ENCODE measurements around the gene HNRNPL.
"Not testable (repeated sequence)": the region's sequence is repeated elsewhere in the genome, so short reads cannot be mapped to it uniquely, and the experiment has no call there.

HNRNPL gene

DNA sequence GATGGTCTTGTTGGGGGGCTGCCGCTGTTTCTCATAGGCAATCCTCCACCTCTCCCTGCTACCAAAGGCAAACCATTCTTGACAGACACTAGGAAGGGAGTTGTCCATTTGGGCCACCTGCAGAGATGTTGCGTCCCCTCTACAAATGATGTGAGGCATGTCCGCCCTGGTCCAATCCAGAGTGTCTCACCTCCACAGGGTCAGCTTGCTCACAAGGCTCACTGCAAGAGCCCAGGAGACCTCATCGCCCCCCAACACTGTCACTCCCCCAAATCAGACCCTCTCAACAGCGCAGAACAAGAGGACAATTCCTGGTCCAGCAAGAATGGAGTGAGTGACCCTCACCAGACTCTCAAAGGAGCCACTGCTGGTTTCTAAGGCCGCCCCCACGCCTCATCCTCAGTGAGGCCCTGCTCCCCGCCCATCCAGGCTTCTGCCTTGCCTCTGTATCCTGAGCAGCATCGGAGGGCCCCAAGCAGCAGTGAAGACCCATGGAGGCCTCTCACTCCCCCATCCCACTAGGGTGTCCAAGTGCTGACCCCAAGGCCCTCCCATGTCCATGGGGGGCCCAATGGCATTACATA, 6.5 kb downstream of the HNRNPL start:
- DNase-seq = no peak

- peak; percentile 63 for DNase-seq
Measured at GRCh38 chr19:38842439-38843174, 7.2 kb downstream of the HNRNPL start.

- peak; percentile 70 for DNase-seq
Measured at GRCh38 chr19:38841787-38842438, 7.9 kb downstream of the HNRNPL start.

GRCh38 chr19:38841180-38841766, 8.5 kb downstream of the HNRNPL start:
- DNase-seq = no peak

GRCh38 chr19:38840583-38840968, 9.2 kb downstream of the HNRNPL start:
- DNase-seq = no peak

GRCh38 chr19:38839816-38840582, 9.8 kb downstream of the HNRNPL start:
- no peak for DNase-seq

- DNase-seq = no peak
Measured at GRCh38 chr19:38838986-38839761, 10.6 kb downstream of the HNRNPL start.

DNA sequence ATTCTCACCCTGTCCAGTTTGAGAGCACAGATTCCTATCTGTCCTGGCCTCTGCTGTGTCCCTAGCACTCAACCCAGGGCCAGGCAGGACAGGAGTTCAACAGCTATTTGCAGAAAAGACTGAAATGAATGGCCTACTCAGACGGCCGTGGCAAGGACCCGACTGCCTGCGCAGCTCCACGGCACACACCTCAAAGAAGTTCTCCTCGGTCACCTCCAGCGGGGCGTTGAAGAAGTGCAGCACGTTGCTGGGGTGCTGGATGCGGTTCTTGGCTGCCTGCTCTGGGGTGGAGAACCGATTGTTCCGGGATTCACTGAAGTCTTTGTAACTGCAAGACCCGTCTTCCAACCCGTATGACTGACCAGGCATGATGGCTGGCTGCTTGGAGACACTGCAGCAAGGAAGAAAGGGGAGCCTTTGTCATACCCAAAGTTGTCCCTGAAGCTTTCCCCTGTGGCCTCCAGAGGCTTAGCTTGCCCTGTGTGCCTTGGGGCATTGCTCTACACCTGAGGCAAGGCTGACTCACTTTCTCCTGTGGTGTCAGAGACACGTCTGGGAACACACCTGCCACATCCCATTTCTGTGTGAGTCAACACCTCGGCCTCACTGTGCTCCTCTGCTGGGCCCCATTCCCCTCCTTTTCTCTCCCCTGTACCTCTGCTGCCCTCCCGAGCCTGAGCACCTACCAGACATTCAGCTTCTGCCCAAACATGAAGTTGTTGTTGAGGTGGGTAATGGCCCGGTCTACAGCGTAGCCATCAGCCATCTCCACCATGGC, 11.4 kb downstream of the HNRNPL start:
- no peak for DNase-seq

DNA sequence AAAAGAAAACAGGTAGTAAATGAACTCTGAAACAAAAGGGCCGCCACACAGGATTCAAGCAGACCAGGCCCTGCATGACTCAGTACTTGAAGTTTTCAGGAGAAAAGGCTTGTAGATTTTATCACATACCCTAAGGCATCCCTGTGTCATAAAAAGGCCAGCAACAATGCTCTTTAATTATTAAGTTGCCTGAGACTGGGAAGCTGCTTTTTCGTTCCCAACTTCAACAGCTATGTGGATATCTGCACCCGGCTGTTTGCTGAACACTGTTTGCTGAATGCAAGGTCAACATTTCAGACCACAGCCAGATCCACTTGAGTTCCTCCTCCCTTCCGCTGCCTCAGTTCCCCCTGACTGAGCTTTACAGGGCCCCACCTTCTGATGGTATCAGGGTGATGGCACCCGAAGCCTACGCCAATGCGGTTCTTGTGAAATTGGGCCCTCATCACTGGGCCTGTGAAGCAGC, 12.1 kb downstream of the HNRNPL start:
- DNase-seq = no peak

DNA sequence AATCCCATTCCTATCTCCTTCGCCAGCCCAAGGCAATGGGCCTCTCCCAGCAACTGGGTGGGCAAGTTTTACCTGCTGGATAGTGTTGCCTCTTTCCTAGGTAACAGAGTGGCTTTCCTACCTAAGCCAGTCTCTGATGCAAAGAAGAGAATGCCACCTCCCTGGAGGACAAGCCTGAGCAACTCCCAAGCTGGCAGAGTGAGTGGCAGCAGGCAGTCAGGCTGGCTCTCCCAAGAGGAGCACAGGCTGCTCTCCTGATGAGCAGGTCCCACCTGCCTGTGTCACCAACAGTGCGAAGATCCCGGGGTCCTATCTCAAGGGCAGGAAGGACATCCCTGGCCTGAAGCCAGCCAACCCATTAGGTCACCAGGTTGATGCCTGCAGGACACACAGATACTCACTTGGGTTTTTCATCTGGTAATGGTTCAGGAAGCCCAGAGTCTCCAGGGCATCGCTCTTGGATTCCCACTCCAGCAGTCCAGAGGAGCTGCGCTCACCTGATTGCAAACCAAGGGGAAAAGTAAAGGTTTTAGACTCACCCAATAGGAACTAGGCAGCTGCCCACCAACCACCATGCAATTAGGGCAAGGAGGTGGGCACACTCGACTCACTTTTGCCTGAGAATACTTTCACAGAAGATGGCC, 12.7 kb downstream of the HNRNPL start:
- DNase-seq = no peak

- no peak for DNase-seq
Measured at GRCh38 chr19:38836159-38836982, 13.4 kb downstream of the HNRNPL start.

DNA sequence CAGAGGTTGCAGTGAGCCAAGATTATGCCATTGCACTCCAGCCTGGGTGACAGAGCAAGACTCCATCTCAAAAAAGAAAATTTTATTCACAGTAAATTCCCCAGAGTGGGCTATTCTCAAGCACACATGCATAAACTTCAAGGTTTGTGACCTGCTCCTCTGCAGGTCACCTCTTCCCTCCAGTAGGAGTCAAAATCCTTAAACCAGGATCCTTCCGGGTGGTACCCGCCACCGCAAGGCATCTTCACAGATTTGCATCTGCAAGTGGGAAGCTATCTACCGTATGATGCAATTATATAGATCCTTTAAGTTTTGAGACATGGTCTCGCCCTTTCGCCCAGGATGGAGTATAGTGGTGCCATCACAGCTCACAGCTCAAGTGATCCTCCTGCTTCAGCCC, 15.2 kb downstream of the HNRNPL start:
- no peak for DNase-seq

GRCh38 chr19:38834104-38834490, 15.7 kb downstream of the HNRNPL start:
- no peak for DNase-seq

GRCh38 chr19:38833092-38833425, 16.7 kb downstream of the HNRNPL start:
- no peak for DNase-seq

- DNase-seq = no peak
Measured at GRCh38 chr19:38831142-38831605, 18.6 kb downstream of the HNRNPL start.

GRCh38 chr19:38830039-38830733, 19.6 kb downstream of the HNRNPL start:
- no peak for DNase-seq

DNA sequence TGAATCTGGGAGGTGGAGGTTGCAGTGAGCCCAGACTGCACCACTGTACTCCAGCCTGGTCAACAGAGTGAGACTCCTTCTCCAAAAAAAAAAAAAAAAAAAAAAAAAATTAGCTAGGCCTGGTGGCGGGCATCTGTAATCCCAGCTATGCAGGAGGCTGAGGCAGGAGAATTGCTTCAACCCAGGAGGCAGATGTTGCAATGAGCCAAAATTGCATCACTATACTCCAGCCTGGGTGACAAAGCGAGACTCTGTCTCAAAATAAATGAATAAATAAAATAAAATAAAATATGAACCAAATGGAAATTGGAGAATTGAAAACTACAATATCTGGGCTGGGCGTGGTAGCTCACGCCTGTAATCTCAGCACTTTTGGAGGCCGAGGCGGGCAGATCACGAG, 20.6 kb downstream of the HNRNPL start:
- DNase-seq = not testable (repeated sequence)

- DNase-seq = no peak
Measured at GRCh38 chr19:38826856-38827551, 22.8 kb downstream of the HNRNPL start.

GRCh38 chr19:38825936-38826335, 23.9 kb downstream of the HNRNPL start:
- DNase-seq = not testable (repeated sequence)

All from activated CD4-positive, alpha-beta T cell treated with anti-CD3 and anti-CD28 coated beads, Interleukin-2, amount 50 U/mL, for 1 hour (primary cell).